NOMO-1 (cell line): ENCODE results near the gene MAPRE2.

Experiments used
- DNase-seq, 2 experiments: peaks; one replicate each; lab custom pipeline; 2025; ENCODE audit not compliant: unreplicated experiment in 2 of 2; lab: John Stamatoyannopoulos, UW

The MAPRE2 gene

DNA sequence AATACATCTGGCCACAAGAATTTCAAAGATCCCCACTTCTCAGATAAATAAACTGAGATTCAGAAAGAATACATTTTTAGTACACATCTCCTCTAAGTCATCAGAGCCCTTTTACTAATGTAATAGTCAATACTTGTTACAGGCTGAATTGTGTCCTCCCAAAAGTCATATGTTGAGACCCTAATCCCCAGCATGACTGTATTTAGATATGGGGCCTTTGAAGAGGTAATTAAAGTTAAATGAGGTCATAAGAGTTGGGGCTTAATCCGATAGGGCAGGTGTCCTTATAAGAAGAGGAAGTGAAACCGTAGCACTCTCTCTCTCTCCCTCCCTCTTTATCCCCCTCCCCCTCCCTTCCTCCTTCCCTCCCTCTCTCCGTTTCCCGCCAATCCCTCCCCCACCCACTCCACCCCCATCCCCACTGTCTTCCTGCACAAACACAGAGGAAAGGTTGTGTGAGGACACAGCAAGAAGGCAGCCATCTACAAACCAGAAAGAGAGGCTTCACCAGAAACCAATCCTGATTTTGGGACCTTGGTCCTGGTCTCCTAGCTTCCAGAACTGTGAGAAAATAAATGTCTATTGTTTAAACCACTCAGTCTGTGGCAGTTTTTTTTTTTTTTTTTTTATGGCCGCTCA is 133.0 kb downstream of the MAPRE2 start:
- peak; percentile 72 to 75 for DNase-seq

DNA sequence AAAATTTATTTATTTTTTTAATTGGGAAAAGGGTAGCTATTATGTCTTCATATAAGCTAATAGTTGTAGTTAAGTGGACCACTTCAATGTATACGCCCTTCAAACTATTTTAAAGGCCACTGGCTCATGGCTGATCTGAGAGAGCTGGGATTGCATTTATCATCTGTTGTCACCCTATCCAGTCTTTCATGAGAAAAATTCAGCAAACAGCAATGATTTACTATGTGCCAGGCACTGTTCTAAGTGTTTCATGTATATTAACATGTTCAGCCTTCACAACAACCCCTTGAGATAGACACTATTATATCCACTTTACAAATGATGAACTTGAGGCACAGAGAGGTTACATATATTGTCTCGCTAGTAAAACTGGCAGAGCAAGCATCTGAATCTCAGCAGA is 133.5 kb downstream of the MAPRE2 start:
- DNase-seq = no peak

GRCh38 chr18:35176925-35177324 is 135.7 kb downstream of the MAPRE2 start:
- no peak for DNase-seq

DNA sequence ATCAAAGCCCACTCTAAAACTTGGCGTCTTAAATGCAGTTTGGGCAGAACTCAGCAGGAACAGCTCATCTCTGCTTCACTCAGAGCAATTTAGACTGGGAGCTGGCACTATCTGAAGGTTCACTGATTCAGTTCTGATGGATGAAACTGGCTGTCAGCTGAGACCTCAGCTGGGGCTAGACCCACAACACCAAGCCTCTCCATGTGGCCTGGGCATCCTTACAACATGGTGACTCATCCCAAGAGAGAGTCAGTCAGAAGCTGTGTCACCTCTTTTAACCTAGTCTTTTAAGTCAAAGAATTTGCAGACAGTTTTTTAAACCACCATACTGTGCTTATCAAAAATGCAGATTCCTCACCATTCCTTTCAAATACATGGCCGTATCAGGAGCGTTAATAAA is 137.0 kb downstream of the MAPRE2 start:
- DNase-seq = no peak

DNA sequence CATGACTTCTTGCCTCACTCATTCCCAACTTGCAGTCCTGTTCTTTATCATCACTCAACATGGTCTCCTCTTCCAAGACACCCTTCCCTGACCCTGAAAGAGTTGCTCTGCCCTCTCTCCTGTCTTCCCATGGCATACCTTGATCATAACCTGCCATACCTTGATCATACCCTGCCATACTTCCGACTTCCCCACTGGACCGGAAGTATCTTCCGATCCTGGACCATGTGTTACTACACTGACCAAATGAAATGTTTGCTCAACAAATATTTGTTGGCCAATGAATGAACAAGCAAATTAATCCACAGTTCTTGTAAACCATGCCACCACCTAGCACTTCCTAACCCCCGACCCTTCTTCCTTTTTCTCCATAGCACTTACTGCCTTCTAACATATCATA is 138.7 kb downstream of the MAPRE2 start:
- no peak for DNase-seq

GRCh38 chr18:35180455-35180854 is 139.2 kb downstream of the MAPRE2 start:
- no peak for DNase-seq

DNA sequence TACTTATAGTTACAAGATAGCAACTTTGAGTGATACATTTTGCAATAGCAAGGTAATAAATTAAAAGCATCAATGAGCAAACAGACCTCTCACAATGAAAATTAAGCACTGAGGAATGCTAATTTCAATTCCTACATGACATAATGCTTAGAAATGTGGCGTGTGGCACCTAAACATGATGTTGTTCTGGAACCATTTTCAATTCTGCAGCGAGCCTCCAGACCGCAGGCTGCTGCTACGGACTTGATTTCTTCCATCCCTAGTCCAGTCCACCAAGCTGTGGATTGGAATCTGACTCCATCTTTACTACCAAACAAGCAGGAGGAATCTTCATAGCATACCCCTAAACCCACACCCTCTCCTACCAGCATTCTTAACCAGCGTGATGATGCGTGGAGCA is 140.9 kb downstream of the MAPRE2 start:
- DNase-seq = no peak

- DNase-seq = no peak
Measured at GRCh38 chr18:35183886-35184285, 142.7 kb downstream of the MAPRE2 start.

GRCh38 chr18:35185771-35186170 is 144.6 kb downstream of the MAPRE2 start:
- DNase-seq = no peak

GRCh38 chr18:35186291-35187034 is 145.2 kb downstream of the MAPRE2 start:
- DNase-seq = no peak

- DNase-seq = no peak
Measured at GRCh38 chr18:35189510-35189909, 148.3 kb downstream of the MAPRE2 start.

DNA sequence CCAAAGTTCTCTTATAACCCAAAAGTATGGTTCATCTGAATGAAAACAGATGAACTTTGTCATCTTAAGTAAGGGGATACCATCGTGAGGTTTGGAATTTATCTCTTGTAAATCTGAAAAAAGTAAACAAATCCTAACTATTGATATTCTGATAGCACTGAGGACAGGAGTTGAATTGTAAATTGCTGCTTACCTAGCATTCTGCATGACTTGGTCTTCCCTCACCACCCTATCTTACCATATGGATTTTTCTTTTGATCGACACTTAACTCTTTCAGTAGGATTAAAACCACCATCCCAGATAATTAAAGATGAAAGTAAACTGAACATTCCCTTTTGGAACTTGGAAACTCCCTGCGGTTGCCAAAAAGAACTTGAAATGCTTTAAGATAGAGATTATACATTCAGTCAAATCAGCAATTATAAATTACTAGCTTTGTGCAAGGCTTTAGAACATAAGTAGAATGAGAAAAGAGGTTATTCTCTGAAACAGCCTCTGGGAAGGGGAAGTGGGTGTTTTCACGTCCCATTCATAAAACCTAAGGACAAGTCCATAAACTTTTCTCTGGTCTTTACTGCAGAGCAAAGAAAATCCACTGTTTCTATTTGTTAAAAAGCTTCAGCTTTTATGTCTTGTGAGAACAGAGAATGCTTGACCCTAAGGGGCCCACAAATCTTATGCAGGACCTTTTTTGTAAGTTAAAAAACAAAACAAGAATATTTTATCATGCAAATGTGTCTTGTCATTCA is 149.9 kb downstream of the MAPRE2 start:
- DNase-seq = peak in 1 of 2 experiments; percentile 15

DNA sequence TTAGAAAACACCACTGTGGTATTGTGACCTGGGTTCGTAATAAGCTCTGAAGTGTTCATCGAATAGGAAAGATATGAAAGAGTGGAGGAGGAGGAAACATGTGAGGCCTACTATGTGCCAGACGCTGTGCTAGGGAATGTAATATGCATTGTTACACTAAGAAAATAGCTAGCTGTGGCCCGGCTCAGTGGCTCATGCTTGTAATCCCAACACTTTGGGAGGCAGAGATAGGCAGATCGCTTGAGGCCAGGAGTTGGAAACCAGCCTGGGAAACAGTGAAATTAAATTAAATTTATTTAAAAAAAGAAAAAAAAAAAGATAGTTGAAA is 150.4 kb downstream of the MAPRE2 start:
- DNase-seq = no peak

- DNase-seq = no peak
Measured at GRCh38 chr18:35192415-35192814, 151.2 kb downstream of the MAPRE2 start.
